ENCODE measurements around the gene HHAT. TPM values are rescaled to one million over a fixed set of nuclear protein-coding genes. Genes with fewer than 3 reads are reported as not detected.

HHAT gene
- total RNA-seq, 1 donor from 2014 or later = 2.3 TPM

DNA sequence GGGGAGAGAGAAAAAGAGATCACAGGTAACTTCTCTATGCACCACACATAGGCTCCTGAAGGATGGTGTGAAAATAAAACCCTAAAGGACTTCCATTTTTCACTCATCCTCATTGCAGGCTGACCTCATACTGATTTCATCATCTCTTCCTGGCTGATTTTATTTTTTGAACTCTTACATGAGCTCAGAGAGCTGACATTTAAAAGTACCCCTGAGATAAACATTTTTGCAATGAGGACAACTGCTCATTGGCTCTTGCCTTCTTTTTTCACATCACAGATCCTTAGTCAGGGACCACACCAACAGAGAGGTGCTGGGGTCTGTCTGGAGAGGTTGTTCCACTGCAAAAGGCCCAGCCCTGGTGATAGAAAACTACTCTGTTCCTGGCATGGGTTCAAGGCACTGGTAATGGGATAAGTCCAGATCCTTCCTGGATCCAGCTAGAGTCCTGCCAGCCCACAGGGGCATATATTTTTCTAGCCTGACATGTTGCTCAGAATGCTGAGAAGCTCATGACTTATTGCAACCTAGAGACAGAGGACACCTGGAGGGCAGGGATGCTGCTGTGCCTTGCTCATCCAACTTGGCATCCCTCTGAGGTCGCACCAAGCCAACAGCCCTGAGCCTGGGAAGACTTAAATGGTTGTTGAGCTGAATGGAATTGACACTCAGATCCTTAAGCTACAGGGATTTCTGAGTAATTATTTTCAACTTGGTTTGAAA lies 360.0 kb downstream of the HHAT start:
- peaks cover 2% of the 10 kb centered on the region for H3K9me3 Mint-ChIP-seq (ENCODE audit: unreplicated experiment)
- H3K36me3 Mint-ChIP-seq (ENCODE audit: unreplicated experiment) = no peaks in the 10 kb centered on the region
- no peak overlapping the region for H3K27ac Mint-ChIP-seq (ENCODE audit: unreplicated experiment)
- TF ChIP-seq, protein P1, sequence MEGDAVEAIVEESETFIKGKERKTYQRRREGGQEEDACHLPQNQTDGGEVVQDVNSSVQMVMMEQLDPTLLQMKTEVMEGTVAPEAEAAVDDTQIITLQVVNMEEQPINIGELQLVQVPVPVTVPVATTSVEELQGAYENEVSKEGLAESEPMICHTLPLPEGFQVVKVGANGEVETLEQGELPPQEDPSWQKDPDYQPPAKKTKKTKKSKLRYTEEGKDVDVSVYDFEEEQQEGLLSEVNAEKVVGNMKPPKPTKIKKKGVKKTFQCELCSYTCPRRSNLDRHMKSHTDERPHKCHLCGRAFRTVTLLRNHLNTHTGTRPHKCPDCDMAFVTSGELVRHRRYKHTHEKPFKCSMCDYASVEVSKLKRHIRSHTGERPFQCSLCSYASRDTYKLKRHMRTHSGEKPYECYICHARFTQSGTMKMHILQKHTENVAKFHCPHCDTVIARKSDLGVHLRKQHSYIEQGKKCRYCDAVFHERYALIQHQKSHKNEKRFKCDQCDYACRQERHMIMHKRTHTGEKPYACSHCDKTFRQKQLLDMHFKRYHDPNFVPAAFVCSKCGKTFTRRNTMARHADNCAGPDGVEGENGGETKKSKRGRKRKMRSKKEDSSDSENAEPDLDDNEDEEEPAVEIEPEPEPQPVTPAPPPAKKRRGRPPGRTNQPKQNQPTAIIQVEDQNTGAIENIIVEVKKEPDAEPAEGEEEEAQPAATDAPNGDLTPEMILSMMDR (IDR thresholded peaks at IDR 0.05; ENCODE audit: partially characterized antibody, unreplicated experiment) = no peak
- H3K4me1 Mint-ChIP-seq (ENCODE audit: low read depth, unreplicated experiment) = peaks cover 3% of the 10 kb centered on the region
- no peak overlapping the region for H3K4me3 Mint-ChIP-seq (ENCODE audit: unreplicated experiment)
- peaks cover 5% of the 10 kb centered on the region for H3K27me3 Mint-ChIP-seq (ENCODE audit: unreplicated experiment)
- DNase-seq = no peak

- H3K27ac Mint-ChIP-seq (ENCODE audit: unreplicated experiment) = no peak overlapping the region
- H3K4me1 Mint-ChIP-seq (ENCODE audit: low read depth, unreplicated experiment) = peaks cover 3% of the 10 kb centered on the region
- TF ChIP-seq, protein P1 (IDR thresholded peaks at IDR 0.05; ENCODE audit: partially characterized antibody, unreplicated experiment) = no peak
- no peaks in the 10 kb centered on the region for H3K36me3 Mint-ChIP-seq (ENCODE audit: unreplicated experiment)
- no peak for DNase-seq
- no peak overlapping the region for H3K4me3 Mint-ChIP-seq (ENCODE audit: unreplicated experiment)
- H3K9me3 Mint-ChIP-seq (ENCODE audit: unreplicated experiment) = peaks cover 2% of the 10 kb centered on the region
- peaks cover 5% of the 10 kb centered on the region for H3K27me3 Mint-ChIP-seq (ENCODE audit: unreplicated experiment)
Observed at GRCh38 chr1:210689826-210690225, 361.1 kb downstream of the HHAT start.

DNA sequence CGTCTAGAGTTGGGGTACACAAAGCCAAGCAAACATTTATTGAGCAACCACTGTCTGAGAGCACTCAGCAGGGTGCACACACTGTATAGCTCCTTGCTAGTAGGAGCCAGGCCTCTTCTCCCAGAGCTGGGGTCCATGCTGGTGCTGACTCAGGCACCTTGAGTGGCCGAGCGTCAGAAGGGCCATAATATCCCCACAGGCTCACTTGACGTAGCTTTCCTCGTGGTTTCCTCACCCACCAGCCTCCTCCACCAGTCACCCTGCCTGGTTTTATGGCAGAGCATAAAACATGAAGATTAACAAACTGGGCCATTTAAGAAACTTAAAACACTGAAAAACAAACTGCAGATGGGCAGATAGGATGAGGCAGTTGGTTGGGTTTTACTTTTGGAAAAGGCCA lies 361.5 kb downstream of the HHAT start:
- Mint-ChIP-seq H3K36me3 (ENCODE audit: unreplicated experiment) (no peaks in the 10 kb centered on the region), H3K4me3 (ENCODE audit: unreplicated experiment) (no peak overlapping the region), H3K4me1 (ENCODE audit: low read depth, unreplicated experiment) (peaks cover 3% of the 10 kb centered on the region), H3K27ac (ENCODE audit: unreplicated experiment) (no peak overlapping the region), H3K27me3 (ENCODE audit: unreplicated experiment) (peaks cover 5% of the 10 kb centered on the region), H3K9me3 (ENCODE audit: unreplicated experiment) (peaks cover 2% of the 10 kb centered on the region)
- TF ChIP-seq, protein P1 (IDR thresholded peaks at IDR 0.05; ENCODE audit: partially characterized antibody, unreplicated experiment) = no peak
- DNase-seq = no peak

DNA sequence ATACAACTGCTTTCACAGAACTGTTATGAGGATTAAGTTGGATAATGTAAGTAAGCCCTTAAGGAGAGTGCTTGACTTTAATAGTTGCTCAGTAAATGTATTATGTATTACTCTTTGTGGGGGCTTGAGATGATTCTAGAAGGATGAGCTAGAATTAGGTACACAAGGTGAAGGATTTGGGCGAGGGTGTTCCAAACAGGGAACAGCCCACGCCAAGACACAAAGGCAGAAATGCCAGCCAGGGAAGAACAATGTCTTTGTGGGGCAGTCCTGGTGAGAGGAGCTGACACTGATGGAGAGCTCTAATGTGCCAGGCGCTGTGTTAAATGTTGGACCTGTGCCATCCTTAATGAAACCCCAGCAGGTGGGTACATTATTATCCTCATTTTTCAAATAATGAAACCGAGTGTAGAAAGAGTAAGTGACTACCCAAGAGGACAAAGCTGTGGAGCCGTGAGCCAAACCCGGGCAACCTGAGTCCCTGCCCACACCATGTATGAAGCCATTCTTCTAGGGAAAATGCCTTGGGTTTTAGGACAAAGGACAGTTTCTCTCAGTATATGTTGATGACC lies 362.4 kb downstream of the HHAT start:
- no peak overlapping the region for H3K27ac Mint-ChIP-seq (ENCODE audit: unreplicated experiment)

More for the DNA sequence above, 362.4 kb downstream of the HHAT start:
- peaks cover 3% of the 10 kb centered on the region for H3K4me1 Mint-ChIP-seq (ENCODE audit: low read depth, unreplicated experiment)
- H3K36me3 Mint-ChIP-seq (ENCODE audit: unreplicated experiment) = no peaks in the 10 kb centered on the region
- no peak overlapping the region for H3K4me3 Mint-ChIP-seq (ENCODE audit: unreplicated experiment)
- DNase-seq = no peak
- peaks cover 3% of the 10 kb centered on the region for H3K27me3 Mint-ChIP-seq (ENCODE audit: unreplicated experiment)
- H3K9me3 Mint-ChIP-seq (ENCODE audit: unreplicated experiment) = peaks cover 2% of the 10 kb centered on the region
- TF ChIP-seq, protein P1 (IDR thresholded peaks at IDR 0.05; ENCODE audit: partially characterized antibody, unreplicated experiment) = no peak
